Type B pancreatic cell (in vitro differentiated cells): Measurements from ENCODE around the gene ZNF689. TPM values are rescaled to one million over a fixed set of nuclear protein-coding genes. Genes with fewer than 3 reads are reported as not detected.

ENCODE experiments used
- DNase-seq: peaks from one replicate; pipeline ENCODE4 v3.0.0; 2021; ENCODE audit warnings: mixed read lengths; ENCODE audit not compliant: unreplicated experiment; ENCODE audit errors: extremely low spot score
- H3K27ac Mint-ChIP-seq: 2 replicates; pipeline ENCODE4 v1.8.0; 2021; ENCODE audit warnings: mild to moderate bottlenecking, mixed read lengths
- H3K27me3 Mint-ChIP-seq: 2 replicates; pipeline ENCODE4 v1.8.0; 2021; ENCODE audit warnings: mixed read lengths
- H3K36me3 Mint-ChIP-seq: 2 replicates; pipeline ENCODE4 v1.8.0; 2021; ENCODE audit warnings: mixed read lengths
- H3K4me1 Mint-ChIP-seq: one replicate; pipeline ENCODE4 v1.8.0; 2021; ENCODE audit warnings: mixed read lengths; ENCODE audit not compliant: unreplicated experiment
- H3K4me3 Mint-ChIP-seq: 2 replicates; pipeline ENCODE4 v1.8.0; 2021; ENCODE audit warnings: mild to moderate bottlenecking, mixed read lengths
- H3K9me3 Mint-ChIP-seq: 2 replicates; pipeline ENCODE4 v1.8.0; 2021; ENCODE audit warnings: mixed read lengths
- long read RNA-seq: library from polyadenylated mRNA; unstranded; transcript quantifications from one replicate; pipeline ENCODE4 v2.0.0, GENCODE V29; 2020
- total RNA-seq: library from RNA; stranded (reverse); gene quantifications from 2 replicates; pipeline ENCODE4 v1.2.1, GENCODE V29; 2021; ENCODE audit warnings: low replicate concordance
- TF ChIP-seq, protein P1 (sequence below): fragments of 200-600 bp; sonication (generic); conservative IDR thresholded peaks from 2 replicates; pipeline ENCODE4 v1.5.0; 2021; ENCODE audit warnings: antibody characterized with exemption, mild to moderate bottlenecking

Gene ZNF689
- 8.1 and 14.9 TPM in 2 replicates for total RNA-seq
- long read RNA-seq, partial matches to known transcripts = 0 of 7 reads
- long read RNA-seq, other reads (novel, unspliced or antisense) = 3 of 7 reads

GRCh38 chr16:30609926-30610839, at the start of gene ZNF689:
Gene ZNF689 (minus strand): TSS chr16:30610389. CDS start chr16:30610041, 348 bp downstream.
- DNase-seq = peak; percentile 97

DNA sequence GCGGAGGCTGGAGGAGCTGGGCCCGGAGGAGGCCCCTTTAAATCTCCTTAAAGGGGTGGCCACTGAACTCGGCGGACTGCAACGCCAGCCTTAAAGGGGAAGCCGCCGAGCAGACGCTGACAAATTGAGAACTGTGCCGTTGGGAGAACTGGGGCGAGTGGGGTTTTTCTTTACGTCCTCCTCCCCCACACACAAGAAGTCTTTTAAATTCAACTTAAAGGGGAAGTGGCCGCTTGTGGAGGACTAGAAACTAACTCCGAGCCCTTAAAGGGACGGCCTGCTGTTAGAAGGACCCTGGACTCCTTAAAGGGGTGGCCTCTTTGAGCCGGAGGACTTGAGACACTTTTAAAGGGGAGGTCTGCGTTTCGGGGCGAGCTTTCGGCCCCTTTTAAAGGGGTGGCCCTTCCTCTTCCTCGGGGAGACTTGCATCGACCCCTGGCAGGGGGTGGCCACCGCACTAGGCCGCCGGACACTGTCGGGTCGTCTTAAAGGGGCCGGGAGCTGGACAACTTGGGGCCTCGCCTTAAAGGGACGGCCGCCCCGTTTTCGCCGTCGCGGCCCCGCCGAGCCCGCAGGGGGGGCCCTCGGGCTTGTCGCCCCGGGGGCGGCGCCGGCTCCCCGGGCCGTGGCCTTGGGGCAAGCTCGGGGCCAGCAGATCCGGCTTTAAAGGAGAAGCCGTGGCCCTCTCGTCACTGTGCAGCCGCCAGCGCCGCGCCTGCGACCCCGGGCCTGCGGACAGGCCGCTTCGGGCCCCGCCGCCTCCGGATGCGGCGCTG, 48.7 kb upstream of the ZNF689 start:
- Mint-ChIP-seq H3K27ac (peak overlapping the region; percentile 99), H3K9me3 (no peaks in the 10 kb centered on the region), H3K4me1 (peaks cover 30% of the 10 kb centered on the region), H3K27me3 (no peaks in the 10 kb centered on the region), H3K36me3 (peaks cover 12% of the 10 kb centered on the region), H3K4me3 (peak overlapping the region; percentile 98)
- DNase-seq = peak; percentile 81
- TF ChIP-seq, protein P1, sequence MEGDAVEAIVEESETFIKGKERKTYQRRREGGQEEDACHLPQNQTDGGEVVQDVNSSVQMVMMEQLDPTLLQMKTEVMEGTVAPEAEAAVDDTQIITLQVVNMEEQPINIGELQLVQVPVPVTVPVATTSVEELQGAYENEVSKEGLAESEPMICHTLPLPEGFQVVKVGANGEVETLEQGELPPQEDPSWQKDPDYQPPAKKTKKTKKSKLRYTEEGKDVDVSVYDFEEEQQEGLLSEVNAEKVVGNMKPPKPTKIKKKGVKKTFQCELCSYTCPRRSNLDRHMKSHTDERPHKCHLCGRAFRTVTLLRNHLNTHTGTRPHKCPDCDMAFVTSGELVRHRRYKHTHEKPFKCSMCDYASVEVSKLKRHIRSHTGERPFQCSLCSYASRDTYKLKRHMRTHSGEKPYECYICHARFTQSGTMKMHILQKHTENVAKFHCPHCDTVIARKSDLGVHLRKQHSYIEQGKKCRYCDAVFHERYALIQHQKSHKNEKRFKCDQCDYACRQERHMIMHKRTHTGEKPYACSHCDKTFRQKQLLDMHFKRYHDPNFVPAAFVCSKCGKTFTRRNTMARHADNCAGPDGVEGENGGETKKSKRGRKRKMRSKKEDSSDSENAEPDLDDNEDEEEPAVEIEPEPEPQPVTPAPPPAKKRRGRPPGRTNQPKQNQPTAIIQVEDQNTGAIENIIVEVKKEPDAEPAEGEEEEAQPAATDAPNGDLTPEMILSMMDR = peak; percentile 28

More at GRCh38 chr16:30609926-30610839, at the start of gene ZNF689:
- Mint-ChIP-seq H3K36me3 (peaks cover 3% of the 10 kb centered on the region), H3K27ac (peak within 1 kb of the TSS; percentile 95), H3K27me3 (peaks cover 3% of the 10 kb centered on the region), H3K4me3 (peak within 1 kb of the TSS; percentile 96), H3K9me3 (no peaks in the 10 kb centered on the region), H3K4me1 (peaks cover 8% of the 10 kb centered on the region)
- TF ChIP-seq, protein P1 = peak; percentile 12

GRCh38 chr16:30657866-30658730, 47.9 kb upstream of the ZNF689 start, which contains the start of gene FBRS:
Gene FBRS (plus strand): TSS chr16:30658431. CDS start chr16:30659519, 1,088 bp downstream.
- Mint-ChIP-seq H3K4me1 (peaks cover 23% of the 10 kb centered on the region), H3K4me3 (peak within 1 kb of the TSS; percentile 98), H3K36me3 (peaks cover 7% of the 10 kb centered on the region), H3K27ac (peak within 1 kb of the TSS; percentile 99), H3K9me3 (no peaks in the 10 kb centered on the region), H3K27me3 (no peaks in the 10 kb centered on the region)
- TF ChIP-seq, protein P1 = peak; percentile 85
- DNase-seq = peak; percentile 99

DNA sequence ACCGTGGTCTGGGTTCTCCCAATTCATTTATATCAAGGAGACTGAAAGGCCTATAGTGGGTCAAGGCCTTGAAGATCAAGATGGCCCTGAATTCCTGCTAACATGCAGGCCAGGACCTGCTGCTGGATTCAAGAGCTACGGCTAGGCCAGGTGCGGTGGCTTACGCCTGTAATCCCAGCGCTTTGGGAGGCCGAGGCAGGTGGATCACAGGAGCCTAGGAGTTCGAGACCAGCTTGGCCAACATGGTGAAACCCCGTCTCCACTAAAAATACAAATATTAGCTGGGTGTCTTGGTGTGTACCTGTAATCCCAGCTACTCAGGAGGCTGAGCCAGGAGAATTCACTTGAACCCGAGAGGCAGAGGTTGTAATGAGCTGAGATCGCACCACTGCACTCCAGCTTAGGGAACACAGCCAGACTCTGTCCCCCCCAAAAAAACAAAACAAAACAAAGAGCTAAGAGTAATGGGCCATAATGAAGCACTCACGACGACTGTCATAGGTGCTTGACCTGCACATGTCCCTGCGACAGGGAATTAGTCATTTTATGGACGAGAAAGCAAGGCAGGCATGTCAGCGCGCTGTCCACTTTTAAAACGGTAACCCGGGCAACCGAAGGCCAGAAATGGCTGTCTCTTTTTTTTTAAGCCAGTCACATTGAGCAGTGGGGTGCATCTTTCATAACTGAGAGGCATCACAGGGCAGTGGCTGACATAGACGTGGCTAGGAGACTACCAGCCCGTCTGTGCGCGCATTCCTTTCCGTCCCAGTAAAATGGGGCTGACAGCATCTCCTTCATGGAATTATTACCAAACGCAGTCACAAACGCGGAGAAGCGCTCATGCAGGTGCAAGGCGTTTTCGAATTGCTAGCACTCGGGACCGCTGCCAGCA, 47.0 kb upstream of the ZNF689 start:
- H3K9me3 Mint-ChIP-seq = no peaks in the 10 kb centered on the region

More for the DNA sequence above, 47.0 kb upstream of the ZNF689 start:
- Mint-ChIP-seq H3K4me3 (peak overlapping the region; percentile 86), H3K36me3 (peaks cover 7% of the 10 kb centered on the region), H3K27me3 (no peaks in the 10 kb centered on the region), H3K4me1 (peaks cover 24% of the 10 kb centered on the region), H3K27ac (peak overlapping the region; percentile 99)
- TF ChIP-seq, protein P1 = no peak
- no peak for DNase-seq
